Measurements from ENCODE around the gene ERICH6.

ERICH6 gene

DNA sequence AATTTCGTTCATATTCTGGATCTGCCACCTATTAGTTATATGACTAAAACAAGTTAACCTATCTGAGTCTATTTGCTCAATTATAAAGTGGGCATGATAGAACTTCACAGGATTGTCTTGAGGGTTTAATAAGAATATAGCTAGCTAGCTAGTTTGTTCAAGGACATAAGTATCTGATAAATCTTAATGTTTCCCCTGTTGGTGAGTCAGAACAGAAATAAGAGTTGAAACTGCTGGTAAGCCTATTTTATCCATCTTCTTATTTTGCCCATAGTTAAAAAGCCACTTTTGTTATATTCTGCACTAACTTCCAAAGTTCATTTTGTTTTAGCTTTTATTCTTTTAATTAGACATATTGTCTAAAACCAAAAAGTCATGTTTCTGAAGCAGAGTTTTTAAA is 91.2 kb downstream of the ERICH6 start:
- Mint-ChIP-seq H3K27ac (no peak overlapping the region), H3K9me3 (peaks cover 14% of the 10 kb centered on the region), H3K4me1 (peaks cover 9% of the 10 kb centered on the region), H3K4me3 (no peak overlapping the region), H3K27me3 (ENCODE audit: low read depth) (no peaks in the 10 kb centered on the region), H3K36me3 (ENCODE audit: low read depth) (peaks cover 61% of the 10 kb centered on the region)
- TF ChIP-seq CTCF (IDR thresholded peaks at IDR 0.05; ENCODE audit: unreplicated experiment in 3 of 3): no peak

- H3K27me3 Mint-ChIP-seq (ENCODE audit: low read depth): no peaks in the 10 kb centered on the region
- no peak for TF ChIP-seq CTCF (IDR thresholded peaks at IDR 0.05; ENCODE audit: unreplicated experiment in 3 of 3)
- H3K4me3 Mint-ChIP-seq: no peak overlapping the region
- H3K36me3 Mint-ChIP-seq (ENCODE audit: low read depth): peaks cover 62% of the 10 kb centered on the region
- H3K4me1 Mint-ChIP-seq: peaks cover 14% of the 10 kb centered on the region
- peaks cover 13% of the 10 kb centered on the region for H3K9me3 Mint-ChIP-seq
- H3K27ac Mint-ChIP-seq: no peak overlapping the region
Observed at GRCh38 chr3:150611666-150612065, 92.1 kb downstream of the ERICH6 start.

- H3K4me3 Mint-ChIP-seq: no peak overlapping the region
- TF ChIP-seq CTCF (IDR thresholded peaks at IDR 0.05; ENCODE audit: unreplicated experiment in 3 of 3): no peak
- H3K27me3 Mint-ChIP-seq (ENCODE audit: low read depth): no peaks in the 10 kb centered on the region
- peaks cover 11% of the 10 kb centered on the region for H3K9me3 Mint-ChIP-seq
- H3K4me1 Mint-ChIP-seq: peaks cover 17% of the 10 kb centered on the region
- H3K27ac Mint-ChIP-seq: no peak overlapping the region
- peaks cover 65% of the 10 kb centered on the region for H3K36me3 Mint-ChIP-seq (ENCODE audit: low read depth)
Observed at GRCh38 chr3:150610785-150611184, 92.9 kb downstream of the ERICH6 start.

DNA sequence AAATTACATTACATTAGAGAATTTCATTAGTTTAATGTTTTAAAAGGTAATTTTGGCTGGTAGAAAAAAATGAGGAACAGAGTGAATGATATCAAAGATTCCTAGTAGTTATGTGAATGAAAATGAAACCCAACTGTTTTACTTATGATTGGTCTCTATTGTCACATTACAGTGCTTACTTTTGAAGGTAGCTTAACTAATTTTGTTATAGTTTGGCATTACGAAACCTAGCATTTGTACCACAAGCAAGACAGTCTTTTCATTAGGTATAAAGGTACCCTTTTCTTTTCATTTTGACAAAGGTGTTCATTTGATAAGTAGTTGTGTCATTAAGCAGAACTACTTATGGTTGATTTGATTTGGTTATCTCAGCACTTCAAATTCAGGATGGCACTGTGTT is 93.7 kb downstream of the ERICH6 start:
- Mint-ChIP-seq H3K9me3 (peaks cover 11% of the 10 kb centered on the region), H3K27ac (no peak overlapping the region), H3K36me3 (ENCODE audit: low read depth) (peaks cover 65% of the 10 kb centered on the region), H3K4me1 (peaks cover 22% of the 10 kb centered on the region), H3K4me3 (no peak overlapping the region), H3K27me3 (ENCODE audit: low read depth) (no peaks in the 10 kb centered on the region)
- no peak for TF ChIP-seq CTCF (IDR thresholded peaks at IDR 0.05; ENCODE audit: unreplicated experiment in 3 of 3)

Measured in nephron (organoid).